HCT116 (cell line): Measurements from ENCODE around the gene TMEM176B. TPM values are rescaled to one million over a fixed set of nuclear protein-coding genes. Genes with fewer than 3 reads are reported as not detected.

Experiments
- ATAC-seq: fragments of 200-7000 bp; cut with Tn5 transposase; 2 replicates; pipeline ENCODE4 v1.9.1; 2020; ENCODE audit warnings: mild to moderate bottlenecking, moderate library complexity
- BruUV-seq: library from RNA; stranded (reverse); fragments of 400-500 nt; replicated peaks from 2 replicates; lab custom pipeline; 2021; lab: Mats Ljungman, UMichigan
- CTCF ChIA-PET: fragments of 300-600 bp; sonication (Branson Sonifier 250); formaldehyde crosslinking; loops from one replicate; lab custom pipeline; 2021; ENCODE audit warnings: antibody characterized with exemption; lab: Charles Lee
- POLR2A ChIA-PET: fragments of 300-600, 350-600 bp; sonication (Branson Sonifier 250); formaldehyde crosslinking; loops from one replicate; lab custom pipeline; 2021; ENCODE audit warnings: antibody characterized with exemption; lab: Charles Lee
- RAD21 ChIA-PET, 2 experiments: fragments of 300-600 bp; sonication (Branson Sonifier 250); formaldehyde crosslinking; loops; one replicate each; lab custom pipeline; 2023; ENCODE audit warnings: low total read pairs in 2 of 2; ENCODE audit not compliant: uncharacterized antibody in 2 of 2, unreplicated experiment in 2 of 2, low non-redundant PET in 1 of 2; lab: Charles Lee
- DNase-seq: peaks from one replicate; pipeline ENCODE4 v3.0.0-alpha.2; 2010; ENCODE audit warnings: low read depth, low spot score
- H2AFZ ChIP-seq: fragments of 200-600 bp; shearing (Covaris generic), sonication (generic); 2 replicates; pipeline ENCODE4 v1.6.1; 2017; ENCODE audit warnings: low read depth, mixed run types, mixed read lengths, antibody characterized with exemption, low read length; ENCODE audit not compliant: poor library complexity, severe bottlenecking
- H3K27ac ChIP-seq: 2 replicates; pipeline ENCODE4 v1.5.1; 2012; ENCODE audit warnings: low read depth, low read length
- H3K27me3 ChIP-seq: fragments of 200-600 bp; sonication (generic); 2 replicates; pipeline ENCODE4 v1.6.1; 2016; ENCODE audit warnings: mixed run types, low read length, mixed read lengths; ENCODE audit not compliant: insufficient read depth
- H3K36me3 ChIP-seq, 2 experiments: fragments of 200-500 bp in 1 of 2; fragments of 200-600 bp in 1 of 2; sonication (Bioruptor generic) in 1 of 2; sonication (generic) in 1 of 2; 2 replicates each; pipeline versions ENCODE4 v1.5.1 to v1.6.1; 2014 to 2016; ENCODE audit warnings: low read length in 2 of 2, inconsistent platforms in 1 of 2, mixed read lengths in 1 of 2, mixed run types in 1 of 2; ENCODE audit not compliant: insufficient read depth in 2 of 2, control insufficient read depth in 1 of 2
- H3K4me1 ChIP-seq, 2 experiments: fragments of 200-600 bp in 1 of 2; sonication (generic) in 1 of 2; 2 replicates each; pipeline versions ENCODE4 v1.5.1 to v1.6.1; 2012 to 2017; ENCODE audit warnings: low read length in 2 of 2, inconsistent platforms in 1 of 2, mild to moderate bottlenecking in 1 of 2, mixed read lengths in 1 of 2, mixed run types in 1 of 2, moderate library complexity in 1 of 2; ENCODE audit not compliant: insufficient read depth in 2 of 2, control insufficient read depth in 1 of 2
- H3K4me2 ChIP-seq: fragments of 200-600 bp; sonication (generic); 2 replicates; pipeline ENCODE4 v1.6.1; 2017; ENCODE audit warnings: mixed run types, low read length, mixed read lengths
- H3K4me3 ChIP-seq, 2 experiments: fragments of 200-600 bp in 1 of 2; sonication (generic) in 1 of 2; replicated peaks in 1 of 2; 2 replicates each; pipeline ENCODE4 v1.5.1; 2011 to 2016; ENCODE audit warnings: low read length in 2 of 2, control low read depth in 1 of 2, low read depth in 1 of 2, mild to moderate bottlenecking in 1 of 2, mixed read lengths in 1 of 2, mixed run types in 1 of 2
- H3K79me2 ChIP-seq: fragments of 200-600 bp; sonication (generic); 2 replicates; pipeline ENCODE4 v1.6.1; 2017; ENCODE audit warnings: mild to moderate bottlenecking, mixed run types, low read length, moderate library complexity, mixed read lengths; ENCODE audit not compliant: insufficient read depth
- H3K9ac ChIP-seq: fragments of 200-600 bp; sonication (generic); 2 replicates; pipeline ENCODE4 v1.6.1; 2016; ENCODE audit warnings: low read length, mixed read lengths
- H3K9me2 ChIP-seq: fragments of 200-600 bp; sonication (generic), shearing (Covaris generic); 2 replicates; pipeline ENCODE4 v1.6.1; 2017; ENCODE audit warnings: mixed run types, mild to moderate bottlenecking, moderate library complexity; ENCODE audit not compliant: insufficient read depth
- H3K9me3 ChIP-seq, 2 experiments: fragments of 200-500 bp in 1 of 2; fragments of 200-600 bp in 1 of 2; sonication (Bioruptor generic) in 1 of 2; sonication (generic) in 1 of 2; 2 replicates each; pipeline ENCODE4 v1.6.1; 2014 to 2017; ENCODE audit warnings: low read length in 2 of 2, mixed read lengths in 2 of 2, inconsistent platforms in 1 of 2, low read depth in 1 of 2, mild to moderate bottlenecking in 1 of 2, mixed run types in 1 of 2, moderate library complexity in 1 of 2; ENCODE audit not compliant: control insufficient read depth in 1 of 2, insufficient read depth in 1 of 2
- H4K20me1 ChIP-seq: fragments of 200-600 bp; sonication (generic), shearing (Covaris generic); 2 replicates; pipeline ENCODE4 v1.6.1; 2017; ENCODE audit warnings: mixed run types, mild to moderate bottlenecking, moderate library complexity; ENCODE audit not compliant: insufficient read depth
- ELF1 ChIP-seq: IDR thresholded peaks from 2 replicates; pipeline ENCODE4 v1.6.1; 2012; ENCODE audit warnings: low read depth, borderline replicate concordance
- EZH2 ChIP-seq: fragments of 200-600 bp; sonication (generic); IDR thresholded peaks from 2 replicates; pipeline ENCODE4 v1.6.1; 2017; ENCODE audit warnings: antibody characterized with exemption, mixed run types
- EZH2phosphoT487 ChIP-seq: fragments of 200-600 bp; IDR thresholded peaks from 2 replicates; pipeline ENCODE4 v1.6.1; 2018; ENCODE audit warnings: antibody characterized with exemption, borderline replicate concordance
- JUND ChIP-seq: IDR thresholded peaks from 2 replicates; pipeline ENCODE4 v1.6.1; 2012
- MAX ChIP-seq: IDR thresholded peaks from 2 replicates; pipeline ENCODE4 v1.6.1; 2012
- POLR2AphosphoS5 ChIP-seq: IDR thresholded peaks from 2 replicates; pipeline ENCODE4 v1.6.1; 2011; ENCODE audit warnings: mild to moderate bottlenecking, low read depth, low read length, moderate library complexity
- SIN3A ChIP-seq: IDR thresholded peaks from 2 replicates; pipeline ENCODE4 v1.6.1; 2012; ENCODE audit warnings: low read depth
- YY1 ChIP-seq: IDR thresholded peaks from 2 replicates; pipeline ENCODE4 v1.6.1; 2011; ENCODE audit warnings: low read length, low read depth, moderate library complexity, mild to moderate bottlenecking; ENCODE audit not compliant: insufficient replicate concordance; ENCODE audit errors: extremely low read depth
- ZFX ChIP-seq: fragments of 450-650 bp; IDR thresholded peaks from 2 replicates; pipeline ENCODE4 v1.6.1; 2017
- ZNF274 ChIP-seq: fragments of 200-500 bp; sonication (Bioruptor generic); IDR thresholded peaks from 2 replicates; pipeline ENCODE4 v1.6.1; 2014; ENCODE audit warnings: mild to moderate bottlenecking, low read depth, low read length, inconsistent platforms
- intact Hi-C: fragments of 100-400 bp; cut with micrococcal nuclease; formaldehyde crosslinking; loops from 2 replicates; pipeline ENCODE4 v1.10.0; 2022
- total RNA-seq: library from RNA; stranded (reverse); gene quantifications from one replicate; pipeline ENCODE4 v1.2.1, GENCODE V29; 2021; ENCODE audit not compliant: unreplicated experiment
- TF ChIP-seq, protein P1 (sequence below): IDR thresholded peaks from 2 replicates; pipeline ENCODE4 v1.6.1; 2012; ENCODE audit warnings: low read depth
- TF ChIP-seq, protein P2 (sequence below): IDR thresholded peaks from 2 replicates; pipeline ENCODE4 v1.6.1; 2011; ENCODE audit warnings: mild to moderate bottlenecking, low read length, moderate library complexity; ENCODE audit not compliant: insufficient replicate concordance; ENCODE audit errors: extremely low read depth

The TMEM176B gene
- total RNA-seq, 1 experiment from 2014 or later = 0.42 TPM

DNA sequence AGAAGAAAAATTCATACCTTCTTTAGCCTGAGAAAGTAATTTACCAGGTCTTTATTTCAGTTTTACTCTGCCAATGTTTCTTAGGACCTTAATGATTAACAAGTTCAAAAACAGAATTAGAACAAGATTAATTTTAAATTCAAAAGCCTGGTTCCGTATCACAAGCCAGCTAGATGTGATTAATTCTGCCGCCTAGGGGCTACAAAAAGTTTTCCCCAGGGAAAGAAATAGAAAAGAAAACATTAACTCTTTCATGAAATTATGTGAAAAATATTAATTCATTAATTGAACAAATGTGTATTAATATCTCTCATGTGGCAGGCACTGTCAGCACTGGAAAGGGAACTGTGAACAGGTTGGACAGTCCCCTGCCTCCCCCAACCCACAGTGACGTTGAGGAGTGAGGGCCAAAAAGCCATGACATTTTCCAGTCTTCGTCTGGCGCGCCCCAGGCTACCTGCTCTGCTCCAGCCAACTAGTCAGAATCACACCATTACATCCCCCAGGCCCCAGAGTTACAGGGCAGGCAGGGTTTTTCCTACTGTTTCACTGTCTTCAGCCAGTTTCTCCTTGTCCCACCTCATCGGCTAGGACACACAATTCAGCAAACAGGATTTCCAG, 20.5 kb upstream of the TMEM176B start:
- ATAC-seq = no peak
- intact Hi-C loops = no loop called here
- DNase-seq = no peak
- H3K9ac ChIP-seq = no peak overlapping the region
- ChIA-PET POLR2A (no interaction called here), CTCF (no interaction called here), RAD21 (no interaction called here)
- H3K4me2 ChIP-seq = no peak overlapping the region
- TF ChIP-seq ZFX (no peak), EZH2phosphoT487 (no peak), JUND (no peak), EZH2 (no peak), POLR2AphosphoS5 (no peak), ZNF274 (no peak), YY1 (no peak), SIN3A (no peak), MAX (no peak)
- no peak overlapping the region for H3K4me3 ChIP-seq
- no peaks in the 10 kb centered on the region for H3K9me2 ChIP-seq
- no peaks in the 10 kb centered on the region for H4K20me1 ChIP-seq
- H3K27ac ChIP-seq = no peak overlapping the region
- no peak overlapping the region for H2AFZ ChIP-seq
- no peaks in the 10 kb centered on the region for H3K79me2 ChIP-seq
- no peaks in the 10 kb centered on the region for H3K4me1 ChIP-seq
- H3K9me3 ChIP-seq = no peaks in the 10 kb centered on the region
- no peaks in the 10 kb centered on the region; the same call in 1 of the 2 replicates for H3K27me3 ChIP-seq
- H3K36me3 ChIP-seq = no peaks in the 10 kb centered on the region
- no TSS peak for BruUV-seq

- Histone ChIP-seq H3K36me3 (no peaks in the 10 kb centered on the region), H3K9me2 (no peaks in the 10 kb centered on the region), H3K4me1 (no peaks in the 10 kb centered on the region), H3K27me3 (no peaks in the 10 kb centered on the region; the same call in 1 of the 2 replicates), H3K4me3 (no peak overlapping the region), H3K9ac (no peak overlapping the region), H2AFZ (no peak overlapping the region), H3K9me3 (no peaks in the 10 kb centered on the region), H3K79me2 (no peaks in the 10 kb centered on the region), H3K4me2 (no peak overlapping the region), H4K20me1 (no peaks in the 10 kb centered on the region), H3K27ac (no peak overlapping the region)
- POLR2A ChIA-PET = no interaction called here
- RAD21 ChIA-PET = no interaction called here
- CTCF ChIA-PET = no interaction called here
- DNase-seq (no peak), ATAC-seq (no peak)
- TF ChIP-seq ELF1 (no peak), MAX (no peak), YY1 (no peak)
- TF ChIP-seq, protein P1, sequence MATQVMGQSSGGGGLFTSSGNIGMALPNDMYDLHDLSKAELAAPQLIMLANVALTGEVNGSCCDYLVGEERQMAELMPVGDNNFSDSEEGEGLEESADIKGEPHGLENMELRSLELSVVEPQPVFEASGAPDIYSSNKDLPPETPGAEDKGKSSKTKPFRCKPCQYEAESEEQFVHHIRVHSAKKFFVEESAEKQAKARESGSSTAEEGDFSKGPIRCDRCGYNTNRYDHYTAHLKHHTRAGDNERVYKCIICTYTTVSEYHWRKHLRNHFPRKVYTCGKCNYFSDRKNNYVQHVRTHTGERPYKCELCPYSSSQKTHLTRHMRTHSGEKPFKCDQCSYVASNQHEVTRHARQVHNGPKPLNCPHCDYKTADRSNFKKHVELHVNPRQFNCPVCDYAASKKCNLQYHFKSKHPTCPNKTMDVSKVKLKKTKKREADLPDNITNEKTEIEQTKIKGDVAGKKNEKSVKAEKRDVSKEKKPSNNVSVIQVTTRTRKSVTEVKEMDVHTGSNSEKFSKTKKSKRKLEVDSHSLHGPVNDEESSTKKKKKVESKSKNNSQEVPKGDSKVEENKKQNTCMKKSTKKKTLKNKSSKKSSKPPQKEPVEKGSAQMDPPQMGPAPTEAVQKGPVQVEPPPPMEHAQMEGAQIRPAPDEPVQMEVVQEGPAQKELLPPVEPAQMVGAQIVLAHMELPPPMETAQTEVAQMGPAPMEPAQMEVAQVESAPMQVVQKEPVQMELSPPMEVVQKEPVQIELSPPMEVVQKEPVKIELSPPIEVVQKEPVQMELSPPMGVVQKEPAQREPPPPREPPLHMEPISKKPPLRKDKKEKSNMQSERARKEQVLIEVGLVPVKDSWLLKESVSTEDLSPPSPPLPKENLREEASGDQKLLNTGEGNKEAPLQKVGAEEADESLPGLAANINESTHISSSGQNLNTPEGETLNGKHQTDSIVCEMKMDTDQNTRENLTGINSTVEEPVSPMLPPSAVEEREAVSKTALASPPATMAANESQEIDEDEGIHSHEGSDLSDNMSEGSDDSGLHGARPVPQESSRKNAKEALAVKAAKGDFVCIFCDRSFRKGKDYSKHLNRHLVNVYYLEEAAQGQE = no peak
- TF ChIP-seq, protein P2, sequence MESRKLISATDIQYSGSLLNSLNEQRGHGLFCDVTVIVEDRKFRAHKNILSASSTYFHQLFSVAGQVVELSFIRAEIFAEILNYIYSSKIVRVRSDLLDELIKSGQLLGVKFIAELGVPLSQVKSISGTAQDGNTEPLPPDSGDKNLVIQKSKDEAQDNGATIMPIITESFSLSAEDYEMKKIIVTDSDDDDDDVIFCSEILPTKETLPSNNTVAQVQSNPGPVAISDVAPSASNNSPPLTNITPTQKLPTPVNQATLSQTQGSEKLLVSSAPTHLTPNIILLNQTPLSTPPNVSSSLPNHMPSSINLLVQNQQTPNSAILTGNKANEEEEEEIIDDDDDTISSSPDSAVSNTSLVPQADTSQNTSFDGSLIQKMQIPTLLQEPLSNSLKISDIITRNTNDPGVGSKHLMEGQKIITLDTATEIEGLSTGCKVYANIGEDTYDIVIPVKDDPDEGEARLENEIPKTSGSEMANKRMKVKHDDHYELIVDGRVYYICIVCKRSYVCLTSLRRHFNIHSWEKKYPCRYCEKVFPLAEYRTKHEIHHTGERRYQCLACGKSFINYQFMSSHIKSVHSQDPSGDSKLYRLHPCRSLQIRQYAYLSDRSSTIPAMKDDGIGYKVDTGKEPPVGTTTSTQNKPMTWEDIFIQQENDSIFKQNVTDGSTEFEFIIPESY = no peak
- BruUV-seq = no TSS peak
- intact Hi-C loops = no loop called here
These were observed 20.0 kb upstream of the TMEM176B start for GRCh38 chr7:150820148-150820547.
